H1 (cell line): Measurements from ENCODE around the gene BABAM2. TPM values are rescaled to one million over a fixed set of nuclear protein-coding genes. Genes with fewer than 3 reads are reported as not detected.

Experiments used
- ASH2L ChIP-seq: fragments of 200-600, 300-600 bp; sonication (generic); IDR thresholded peaks from one replicate; pipeline ENCODE4 v1.7.1; 2017; ENCODE audit warnings: low read length
- CBX5 ChIP-seq: fragments of 300-800, 300-1000 bp; sonication (generic); IDR thresholded peaks from 2 replicates; pipeline ENCODE4 v1.7.1; 2016; ENCODE audit warnings: antibody characterized with exemption, low read length, low read depth
- CHD2 ChIP-seq: IDR thresholded peaks from 2 replicates; pipeline ENCODE4 v1.6.1; 2012; ENCODE audit warnings: low read length, improper control_type of control experiment
- CHD7 ChIP-seq: fragments of 300-600 bp; sonication (generic); IDR thresholded peaks from 2 replicates; pipeline ENCODE4 v1.7.1; 2012; ENCODE audit warnings: low read length, moderate library complexity, mild to moderate bottlenecking, inconsistent platforms; ENCODE audit not compliant: insufficient replicate concordance
- EP300 ChIP-seq, 2 experiments: IDR thresholded peaks; 1 replicate in 1 of 2; 2 replicates in 1 of 2; pipeline ENCODE4 v1.6.1; 2011 to 2012; ENCODE audit warnings: low read depth in 2 of 2, low read length in 2 of 2, mild to moderate bottlenecking in 2 of 2, borderline replicate concordance in 1 of 2, inconsistent platforms in 1 of 2, moderate library complexity in 1 of 2
- HDAC2 ChIP-seq, 2 experiments: fragments of 300-600 bp in 1 of 2; sonication (generic) in 1 of 2; IDR thresholded peaks; 2 replicates each; pipeline ENCODE4 v1.6.1; 2011 to 2012; ENCODE audit warnings: low read depth in 2 of 2, low read length in 2 of 2, mild to moderate bottlenecking in 2 of 2, moderate library complexity in 2 of 2, borderline replicate concordance in 1 of 2, inconsistent platforms in 1 of 2
- polyA plus RNA-seq, 7 experiments: library from polyadenylated mRNA; depleted of rRNA in 3 of 7; stranded (reverse) in 5 of 7; unstranded in 2 of 7; fragments of >200 nt in 5 of 7; fragments of 200-250 nt in 2 of 7; gene quantifications; 1 replicate in 5 of 7; 2 replicates in 1 of 7; 4 replicates in 1 of 7; pipeline versions ENCODE4 v1.2.1 to v1.2.3, GENCODE V29; 2011 to 2013; ENCODE audit warnings: missing spikeins in 2 of 7, mixed read lengths in 2 of 7
- total RNA-seq: library from RNA; stranded (reverse); fragmentation: NEBNext Ultra II Directional; extraction: Animal tissue kit (Norgen Biotek cat#: 25700); gene quantifications from 2 replicates; pipeline ENCODE4 v1.2.1, GENCODE V29; 2021
- TF ChIP-seq, protein P1 (sequence below): IDR thresholded peaks from 2 replicates; pipeline ENCODE4 v1.6.1; 2011; ENCODE audit warnings: low read depth, mild to moderate bottlenecking, low read length; ENCODE audit not compliant: insufficient read depth

BABAM2 gene
- total and polyA plus RNA-seq, 2 of the 8 experiments (the other 6 are each of a cell fraction or from before 2014, with no cell fraction given), result 15.8 to 20.9 TPM

- TF ChIP-seq CHD7, result no peak
- TF ChIP-seq, protein P1, sequence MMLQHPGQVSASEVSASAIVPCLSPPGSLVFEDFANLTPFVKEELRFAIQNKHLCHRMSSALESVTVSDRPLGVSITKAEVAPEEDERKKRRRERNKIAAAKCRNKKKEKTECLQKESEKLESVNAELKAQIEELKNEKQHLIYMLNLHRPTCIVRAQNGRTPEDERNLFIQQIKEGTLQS, result no peak
- no peak for TF ChIP-seq ASH2L
- no peak for TF ChIP-seq CBX5
- TF ChIP-seq HDAC2 (IDR thresholded peaks at IDR 0.05; ENCODE audit: borderline replicate concordance in 1 of 2, low read depth in 2 of 2, low read length in 2 of 2), result no peak
- no peak for TF ChIP-seq CHD2
- no peak for TF ChIP-seq EP300 (IDR thresholded peaks at IDR 0.05; ENCODE audit: borderline replicate concordance in 1 of 2, low read depth in 2 of 2, low read length in 2 of 2)
Measured at GRCh38 chr2:28054916-28055315, 164.4 kb downstream of the BABAM2 start (continued).
